GM23338 (cell line): Measurements from ENCODE around the gene ZNF837. TPM values are rescaled to one million over a fixed set of nuclear protein-coding genes. Genes with fewer than 3 reads are reported as not detected.

Experiments
- ATAC-seq: fragments of 200-7000 bp; cut with Tn5 transposase; 3 replicates; pipeline ENCODE4 v1.9.1; 2020
- DNase-seq: peaks from one replicate; pipeline ENCODE4 v3.0.0-alpha.2; 2015; ENCODE audit warnings: low spot score
- H2AFZ ChIP-seq: fragments of 200-600 bp; sonication (generic); 2 replicates; pipeline ENCODE4 v1.8.0; 2016; ENCODE audit warnings: antibody characterized with exemption, mild to moderate bottlenecking, moderate library complexity
- H3F3A ChIP-seq: fragments of 200-600 bp; sonication (generic); replicated peaks from 2 replicates; pipeline ENCODE4 v1.8.0; 2017; ENCODE audit warnings: antibody characterized with exemption, mixed run types, low read depth
- H3K27ac ChIP-seq: fragments of 200-600 bp; sonication (generic); 2 replicates; pipeline ENCODE4 v1.6.1; 2016; ENCODE audit warnings: low read depth
- H3K27me3 ChIP-seq: fragments of 200-600 bp; sonication (generic); 2 replicates; pipeline ENCODE4 v1.8.0; 2016; ENCODE audit warnings: mild to moderate bottlenecking, mixed run types, moderate library complexity; ENCODE audit not compliant: insufficient read depth
- H3K36me3 ChIP-seq: fragments of 200-600 bp; sonication (generic); 2 replicates; pipeline ENCODE4 v1.8.0; 2016; ENCODE audit warnings: mild to moderate bottlenecking; ENCODE audit not compliant: insufficient read depth
- H3K4me1 ChIP-seq: fragments of 200-600 bp; sonication (generic); 2 replicates; pipeline ENCODE4 v1.8.0; 2016; ENCODE audit warnings: mild to moderate bottlenecking, moderate library complexity; ENCODE audit not compliant: insufficient read depth
- H3K4me2 ChIP-seq: fragments of 200-600 bp; sonication (generic); 2 replicates; pipeline ENCODE4 v1.7.1; 2017; ENCODE audit warnings: mixed run types
- H3K4me3 ChIP-seq: fragments of 200-600 bp; sonication (generic); 2 replicates; pipeline ENCODE4 v1.6.1; 2016; ENCODE audit warnings: mixed run types
- H3K79me2 ChIP-seq: fragments of 200-600 bp; sonication (generic); replicated peaks from 2 replicates; pipeline ENCODE4 v1.8.0; 2017; ENCODE audit warnings: mild to moderate bottlenecking; ENCODE audit not compliant: insufficient read depth
- H3K9me2 ChIP-seq: fragments of 200-600 bp; sonication (generic); 2 replicates; pipeline ENCODE4 v1.8.0; 2017; ENCODE audit not compliant: insufficient read depth
- H4K20me1 ChIP-seq: fragments of 200-600 bp; sonication (generic); replicated peaks from 2 replicates; pipeline ENCODE4 v1.8.0; 2017; ENCODE audit warnings: mild to moderate bottlenecking; ENCODE audit not compliant: insufficient read depth
- H3K27ac Mint-ChIP-seq: 2 replicates; pipeline ENCODE4 v1.8.0; 2020; ENCODE audit warnings: inconsistent platforms, mild to moderate bottlenecking, moderate library complexity, mixed read lengths
- H3K27me3 Mint-ChIP-seq: 3 replicates; pipeline ENCODE4 v1.8.0; 2022; ENCODE audit warnings: low read depth, mild to moderate bottlenecking, moderate library complexity, mixed read lengths, inconsistent platforms; ENCODE audit not compliant: insufficient read depth, poor library complexity
- H3K36me3 Mint-ChIP-seq: 3 replicates; pipeline ENCODE4 v1.8.0; 2021; ENCODE audit warnings: low read depth, mild to moderate bottlenecking, inconsistent platforms, moderate library complexity, mixed read lengths
- H3K4me1 Mint-ChIP-seq: 3 replicates; pipeline ENCODE4 v1.8.0; 2020; ENCODE audit warnings: mild to moderate bottlenecking, inconsistent platforms, mixed read lengths
- H3K4me3 Mint-ChIP-seq: 3 replicates; pipeline ENCODE4 v1.8.0; 2021; ENCODE audit warnings: moderate library complexity, mild to moderate bottlenecking, inconsistent platforms, mixed read lengths
- H3K9me3 Mint-ChIP-seq: 3 replicates; pipeline ENCODE4 v1.8.0; 2020; ENCODE audit warnings: moderate library complexity, mild to moderate bottlenecking, inconsistent platforms, mixed read lengths
- CREB1 ChIP-seq: fragments of 250-450 bp; sonication (Bioruptor Pico); IDR thresholded peaks from 2 replicates; pipeline ENCODE4 v1.5.0; 2020; ENCODE audit warnings: low read depth, mild to moderate bottlenecking, moderate library complexity
- EZH2phosphoT487 ChIP-seq: fragments of 200-600 bp; sonication (generic); IDR thresholded peaks from one replicate; pipeline ENCODE4 v1.8.1; 2018; ENCODE audit warnings: antibody characterized with exemption; ENCODE audit not compliant: unreplicated experiment
- JUNB ChIP-seq: IDR thresholded peaks from one replicate; pipeline ENCODE4 v1.6.1; 2016; ENCODE audit warnings: antibody characterized with exemption; ENCODE audit not compliant: unreplicated experiment
- POLR2AphosphoS5 ChIP-seq: IDR thresholded peaks from 2 replicates; pipeline ENCODE4 v1.6.1; 2016; ENCODE audit warnings: antibody characterized with exemption, low read depth
- STAT1 ChIP-seq: IDR thresholded peaks from one replicate; pipeline ENCODE4 v1.6.1; 2016; ENCODE audit warnings: antibody characterized with exemption; ENCODE audit not compliant: unreplicated experiment
- ZNF114 ChIP-seq: fragments of 250-450 bp; sonication (Bioruptor Pico); IDR thresholded peaks from 2 replicates; pipeline ENCODE4 v1.5.0; 2020; ENCODE audit warnings: mild to moderate bottlenecking, moderate library complexity
- ZNF331 ChIP-seq: fragments of 250-450 bp; sonication (Bioruptor Pico); IDR thresholded peaks from 2 replicates; pipeline ENCODE4 v1.5.0; 2020; ENCODE audit warnings: low read depth, mild to moderate bottlenecking, moderate library complexity
- polyA plus RNA-seq: library from polyadenylated mRNA; unstranded; fragments of >200 nt; fragmentation: Nextera tagmentation; extraction: Ambion mirVana; gene quantifications from 2 replicates; pipeline ENCODE4 v1.2.1, GENCODE V29; 2016
- total RNA-seq: library from RNA; depleted of rRNA; stranded (reverse); fragments of >200 nt; shearing (Covaris generic); gene quantifications from 2 replicates; pipeline ENCODE4 v1.2.3, GENCODE V29; 2014
- TF ChIP-seq, protein P1 (sequence below): fragments of 250-450 bp; sonication (Bioruptor Pico); IDR thresholded peaks from 2 replicates; pipeline ENCODE4 v1.5.0; 2020; ENCODE audit warnings: mild to moderate bottlenecking, moderate library complexity

ZNF837 gene
- total and polyA plus RNA-seq, 2 experiments from 2014 or later: 3.1 to 11.0 TPM

DNA sequence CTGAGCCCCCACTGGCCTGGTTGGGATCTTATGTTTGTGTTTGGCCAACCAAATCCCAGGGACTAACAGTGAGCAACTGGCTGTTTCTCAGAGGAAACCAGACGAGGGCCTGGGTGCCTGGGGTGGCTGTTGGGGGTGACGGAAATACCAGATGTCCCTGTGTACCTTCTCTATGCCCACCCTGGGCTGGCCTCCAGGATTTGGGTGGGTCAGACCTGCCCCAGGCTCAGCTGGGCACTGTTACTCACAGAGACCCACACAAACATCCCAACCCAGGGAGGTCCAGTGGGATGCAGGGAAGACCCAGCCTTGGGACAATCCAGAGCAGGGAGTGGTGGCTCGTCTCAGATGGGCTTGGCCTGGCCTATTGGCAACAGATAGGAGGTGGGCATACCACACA lies 45.2 kb downstream of the ZNF837 start (continued):
- TF ChIP-seq, protein P1, sequence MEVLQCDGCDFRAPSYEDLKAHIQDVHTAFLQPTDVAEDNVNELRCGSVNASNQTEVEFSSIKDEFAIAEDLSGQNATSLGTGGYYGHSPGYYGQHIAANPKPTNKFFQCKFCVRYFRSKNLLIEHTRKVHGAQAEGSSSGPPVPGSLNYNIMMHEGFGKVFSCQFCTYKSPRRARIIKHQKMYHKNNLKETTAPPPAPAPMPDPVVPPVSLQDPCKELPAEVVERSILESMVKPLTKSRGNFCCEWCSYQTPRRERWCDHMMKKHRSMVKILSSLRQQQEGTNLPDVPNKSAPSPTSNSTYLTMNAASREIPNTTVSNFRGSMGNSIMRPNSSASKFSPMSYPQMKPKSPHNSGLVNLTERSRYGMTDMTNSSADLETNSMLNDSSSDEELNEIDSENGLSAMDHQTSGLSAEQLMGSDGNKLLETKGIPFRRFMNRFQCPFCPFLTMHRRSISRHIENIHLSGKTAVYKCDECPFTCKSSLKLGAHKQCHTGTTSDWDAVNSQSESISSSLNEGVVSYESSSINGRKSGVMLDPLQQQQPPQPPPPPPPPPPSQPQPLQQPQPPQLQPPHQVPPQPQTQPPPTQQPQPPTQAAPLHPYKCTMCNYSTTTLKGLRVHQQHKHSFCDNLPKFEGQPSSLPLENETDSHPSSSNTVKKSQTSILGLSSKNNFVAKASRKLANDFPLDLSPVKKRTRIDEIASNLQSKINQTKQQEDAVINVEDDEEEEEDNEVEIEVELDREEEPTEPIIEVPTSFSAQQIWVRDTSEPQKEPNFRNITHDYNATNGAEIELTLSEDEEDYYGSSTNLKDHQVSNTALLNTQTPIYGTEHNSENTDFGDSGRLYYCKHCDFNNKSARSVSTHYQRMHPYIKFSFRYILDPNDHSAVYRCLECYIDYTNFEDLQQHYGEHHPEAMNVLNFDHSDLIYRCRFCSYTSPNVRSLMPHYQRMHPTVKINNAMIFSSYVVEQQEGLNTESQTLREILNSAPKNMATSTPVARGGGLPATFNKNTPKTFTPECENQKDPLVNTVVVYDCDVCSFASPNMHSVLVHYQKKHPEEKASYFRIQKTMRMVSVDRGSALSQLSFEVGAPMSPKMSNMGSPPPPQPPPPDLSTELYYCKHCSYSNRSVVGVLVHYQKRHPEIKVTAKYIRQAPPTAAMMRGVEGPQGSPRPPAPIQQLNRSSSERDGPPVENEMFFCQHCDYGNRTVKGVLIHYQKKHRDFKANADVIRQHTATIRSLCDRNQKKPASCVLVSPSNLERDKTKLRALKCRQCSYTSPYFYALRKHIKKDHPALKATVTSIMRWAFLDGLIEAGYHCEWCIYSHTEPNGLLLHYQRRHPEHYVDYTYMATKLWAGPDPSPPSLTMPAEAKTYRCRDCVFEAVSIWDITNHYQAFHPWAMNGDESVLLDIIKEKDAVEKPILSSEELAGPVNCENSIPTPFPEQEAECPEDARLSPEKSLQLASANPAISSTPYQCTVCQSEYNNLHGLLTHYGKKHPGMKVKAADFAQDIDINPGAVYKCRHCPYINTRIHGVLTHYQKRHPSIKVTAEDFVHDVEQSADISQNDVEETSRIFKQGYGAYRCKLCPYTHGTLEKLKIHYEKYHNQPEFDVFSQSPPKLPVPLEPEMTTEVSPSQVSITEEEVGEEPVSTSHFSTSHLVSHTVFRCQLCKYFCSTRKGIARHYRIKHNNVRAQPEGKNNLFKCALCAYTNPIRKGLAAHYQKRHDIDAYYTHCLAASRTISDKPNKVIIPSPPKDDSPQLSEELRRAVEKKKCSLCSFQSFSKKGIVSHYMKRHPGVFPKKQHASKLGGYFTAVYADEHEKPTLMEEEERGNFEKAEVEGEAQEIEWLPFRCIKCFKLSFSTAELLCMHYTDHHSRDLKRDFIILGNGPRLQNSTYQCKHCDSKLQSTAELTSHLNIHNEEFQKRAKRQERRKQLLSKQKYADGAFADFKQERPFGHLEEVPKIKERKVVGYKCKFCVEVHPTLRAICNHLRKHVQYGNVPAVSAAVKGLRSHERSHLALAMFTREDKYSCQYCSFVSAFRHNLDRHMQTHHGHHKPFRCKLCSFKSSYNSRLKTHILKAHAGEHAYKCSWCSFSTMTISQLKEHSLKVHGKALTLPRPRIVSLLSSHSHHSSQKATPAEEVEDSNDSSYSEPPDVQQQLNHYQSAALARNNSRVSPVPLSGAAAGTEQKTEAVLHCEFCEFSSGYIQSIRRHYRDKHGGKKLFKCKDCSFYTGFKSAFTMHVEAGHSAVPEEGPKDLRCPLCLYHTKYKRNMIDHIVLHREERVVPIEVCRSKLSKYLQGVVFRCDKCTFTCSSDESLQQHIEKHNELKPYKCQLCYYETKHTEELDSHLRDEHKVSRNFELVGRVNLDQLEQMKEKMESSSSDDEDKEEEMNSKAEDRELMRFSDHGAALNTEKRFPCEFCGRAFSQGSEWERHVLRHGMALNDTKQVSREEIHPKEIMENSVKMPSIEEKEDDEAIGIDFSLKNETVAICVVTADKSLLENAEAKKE: no peak
- TF ChIP-seq STAT1 (no peak), ZNF114 (CRISPR knock-in tag) (no peak), JUNB (no peak), POLR2AphosphoS5 (no peak)

DNA sequence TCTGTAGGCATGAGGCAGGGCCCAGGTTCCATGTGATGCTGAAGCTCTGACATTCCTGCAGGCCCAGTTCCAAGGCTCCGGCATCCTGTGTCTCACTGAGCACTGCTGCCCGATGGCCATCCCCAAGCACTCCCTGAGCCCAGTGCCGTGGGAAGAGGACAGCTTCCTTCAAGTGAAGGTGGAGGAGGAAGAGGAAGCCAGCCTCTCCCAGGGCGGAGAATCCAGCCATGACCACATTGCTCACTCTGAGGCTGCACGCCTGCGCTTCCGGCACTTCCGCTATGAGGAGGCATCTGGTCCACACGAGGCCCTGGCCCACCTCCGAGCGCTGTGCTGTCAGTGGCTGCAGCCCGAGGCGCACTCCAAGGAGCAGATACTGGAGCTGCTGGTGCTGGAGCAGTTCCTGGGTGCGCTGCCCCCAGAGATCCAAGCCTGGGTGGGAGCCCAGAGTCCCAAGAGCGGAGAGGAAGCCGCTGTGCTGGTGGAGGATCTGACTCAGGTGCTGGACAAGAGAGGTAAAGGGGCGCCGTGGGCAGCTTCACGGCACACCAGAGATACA lies 46.1 kb downstream of the ZNF837 start:
- Histone ChIP-seq H4K20me1 (peaks cover 4% of the 10 kb centered on the region; the same call in 1 of the 2 replicates), H3K4me1 (no peaks in the 10 kb centered on the region), H3K4me3 (no peak overlapping the region), H3K27ac (no peak overlapping the region), H3K9me2 (no peaks in the 10 kb centered on the region), H3K27me3 (no peaks in the 10 kb centered on the region), H2AFZ (no peak overlapping the region), H3K4me2 (no peak overlapping the region), H3F3A (no peaks in the 10 kb centered on the region), H3K36me3 (no peaks in the 10 kb centered on the region), H3K79me2 (no peaks in the 10 kb centered on the region)
- H3K4me3 Mint-ChIP-seq: no peak overlapping the region
- peaks cover 24% of the 10 kb centered on the region for H3K36me3 Mint-ChIP-seq
- no peak overlapping the region for H3K27ac Mint-ChIP-seq
- no peak for ATAC-seq
- TF ChIP-seq STAT1 (no peak), EZH2phosphoT487 (no peak), ZNF331 (CRISPR knock-in tag) (no peak), CREB1 (CRISPR knock-in tag) (no peak)
- no peaks in the 10 kb centered on the region; the same call in 2 of the 3 replicates for H3K4me1 Mint-ChIP-seq
- no peaks in the 10 kb centered on the region for H3K27me3 Mint-ChIP-seq
- peaks cover 3% of the 10 kb centered on the region; the same call in 2 of the 3 replicates for H3K9me3 Mint-ChIP-seq
- DNase-seq: no peak
